Lung (tissue), 16 donors: ENCODE measurements around the gene DNAJC8. TPM values are rescaled to one million over a fixed set of nuclear protein-coding genes. Genes with fewer than 3 reads are reported as not detected.

Source experiments
- ATAC-seq: fragments of 200-7000 bp; cut with Tn5 transposase; one replicate; pipeline ENCODE4 v1.9.1; 2020; ENCODE audit warnings: moderate number of reproducible peaks; ENCODE audit not compliant: insufficient read depth, low FRiP score
- DNase-seq, 3 donors: peaks; one replicate each; pipeline ENCODE4 v3.0.0-alpha.2; 2013 to 2017
- H3K27ac ChIP-seq, 2 donors: one replicate each; pipeline ENCODE4 v1.5.1; 2013; ENCODE audit warnings: mild to moderate bottlenecking in 2 of 2, moderate library complexity in 2 of 2, control low read depth in 1 of 2, inconsistent platforms in 1 of 2, low read depth in 1 of 2, low read length in 1 of 2
- H3K27me3 ChIP-seq, 3 donors: one replicate each; pipeline ENCODE4 v1.5.1; 2013; ENCODE audit warnings: low read length in 2 of 3; ENCODE audit not compliant: control insufficient read depth in 3 of 3, insufficient read depth in 3 of 3
- H3K36me3 ChIP-seq, 4 donors: one replicate each; pipeline ENCODE4 v1.5.1; 2013; ENCODE audit warnings: low read length in 4 of 4, mild to moderate bottlenecking in 1 of 4, moderate library complexity in 1 of 4; ENCODE audit not compliant: control insufficient read depth in 4 of 4, insufficient read depth in 4 of 4
- H3K4me1 ChIP-seq, 5 donors: one replicate each; pipeline ENCODE4 v1.5.1; 2013; ENCODE audit warnings: low read length in 5 of 5, mild to moderate bottlenecking in 2 of 5, moderate library complexity in 1 of 5; ENCODE audit not compliant: control insufficient read depth in 5 of 5, insufficient read depth in 5 of 5
- H3K4me3 ChIP-seq: one replicate; pipeline ENCODE4 v1.5.1; 2013; ENCODE audit warnings: mild to moderate bottlenecking, control low read depth, moderate library complexity
- H3K9ac ChIP-seq, 2 donors: one replicate each; pipeline ENCODE4 v1.5.1; 2013; ENCODE audit warnings: low read length in 2 of 2, control low read depth in 1 of 2; ENCODE audit not compliant: insufficient read depth in 1 of 2
- H3K9me3 ChIP-seq, 4 donors: one replicate each; pipeline ENCODE4 v1.5.1; 2013; ENCODE audit warnings: low read length in 3 of 4, mild to moderate bottlenecking in 1 of 4, moderate library complexity in 1 of 4; ENCODE audit not compliant: control insufficient read depth in 4 of 4, insufficient read depth in 3 of 4
- CTCF ChIP-seq: IDR thresholded peaks from 2 replicates; pipeline ENCODE4 v1.5.1; 2012; ENCODE audit warnings: mild to moderate bottlenecking; ENCODE audit errors: control extremely low read depth, extremely low read depth
- WGBS, 2 donors: extraction: QIAGEN DNeasy Blood & Tissue Kit; methylation state at CpG; one replicate each; pipeline ENCODE4 v1.1.7; 2013; 5-methylcytosine and 5-hydroxymethylcytosine counted together
- long read RNA-seq, 5 donors: transcript quantifications; one replicate each; lab custom pipeline, GENCODE V29; 2026
- polyA plus RNA-seq, 2 donors: library from polyadenylated mRNA; stranded (reverse); fragments of 200-250 nt; gene quantifications; one replicate each; pipeline ENCODE4 v1.2.1, GENCODE V29; 2013
- total RNA-seq, 2 donors: library from RNA; depleted of rRNA in 1 of 2; stranded (reverse); fragments of >200 nt in 1 of 2; gene quantifications; one replicate each; pipeline ENCODE4 v1.2.1, GENCODE V29; 2014 to 2021
- donor health status: control.
- donor health status: control.
- donor health status: Bipolar disorder and iron deficiency.
- donor health status: healthy.
- donor health status: DM: yes; HTN: yes; CAD: no.

The DNAJC8 gene
- total RNA-seq, result 10 to 100 TPM; 38.9 to 61.4 TPM
- polyA plus RNA-seq, result 10 to 100 TPM; 70.2 to 84.0 TPM
- long read RNA-seq, donor 1, transcript DNAJC8-201 (9 exons, 1,759 nt), result major isoform, 47 of 83 reads
- long read RNA-seq, donor 1, transcript DNAJC8-205 (10 exons, 1,600 nt), result minor isoform, 6 of 83 reads
- long read RNA-seq, donor 1, partial matches to known transcripts, result 28 of 83 reads
- long read RNA-seq, donor 1, other reads (novel, unspliced or antisense), result 0 of 83 reads
- long read RNA-seq, donor 2, transcript DNAJC8-201 (9 exons, 1,759 nt), result major isoform, 11 of 46 reads
- long read RNA-seq, donor 2, partial matches to known transcripts, result 32 of 46 reads
- long read RNA-seq, donor 2, other reads (novel, unspliced or antisense), result 0 of 46 reads
- long read RNA-seq, donor 3, transcript DNAJC8-201 (9 exons, 1,759 nt), result major isoform, 19 of 59 reads
- long read RNA-seq, donor 3, partial matches to known transcripts, result 38 of 59 reads
- long read RNA-seq, donor 3, other reads (novel, unspliced or antisense), result 0 of 59 reads
- long read RNA-seq, donor 4, transcript DNAJC8-201 (9 exons, 1,759 nt), result major isoform, 18 of 60 reads
- long read RNA-seq, donor 4, partial matches to known transcripts, result 39 of 60 reads
- long read RNA-seq, donor 4, other reads (novel, unspliced or antisense), result 0 of 60 reads
- long read RNA-seq, donor 5, transcript DNAJC8-201 (9 exons, 1,759 nt), result major isoform, 52 of 109 reads
- long read RNA-seq, donor 5, partial matches to known transcripts, result 49 of 109 reads
- long read RNA-seq, donor 5, other reads (novel, unspliced or antisense), result 0 of 109 reads

DNA sequence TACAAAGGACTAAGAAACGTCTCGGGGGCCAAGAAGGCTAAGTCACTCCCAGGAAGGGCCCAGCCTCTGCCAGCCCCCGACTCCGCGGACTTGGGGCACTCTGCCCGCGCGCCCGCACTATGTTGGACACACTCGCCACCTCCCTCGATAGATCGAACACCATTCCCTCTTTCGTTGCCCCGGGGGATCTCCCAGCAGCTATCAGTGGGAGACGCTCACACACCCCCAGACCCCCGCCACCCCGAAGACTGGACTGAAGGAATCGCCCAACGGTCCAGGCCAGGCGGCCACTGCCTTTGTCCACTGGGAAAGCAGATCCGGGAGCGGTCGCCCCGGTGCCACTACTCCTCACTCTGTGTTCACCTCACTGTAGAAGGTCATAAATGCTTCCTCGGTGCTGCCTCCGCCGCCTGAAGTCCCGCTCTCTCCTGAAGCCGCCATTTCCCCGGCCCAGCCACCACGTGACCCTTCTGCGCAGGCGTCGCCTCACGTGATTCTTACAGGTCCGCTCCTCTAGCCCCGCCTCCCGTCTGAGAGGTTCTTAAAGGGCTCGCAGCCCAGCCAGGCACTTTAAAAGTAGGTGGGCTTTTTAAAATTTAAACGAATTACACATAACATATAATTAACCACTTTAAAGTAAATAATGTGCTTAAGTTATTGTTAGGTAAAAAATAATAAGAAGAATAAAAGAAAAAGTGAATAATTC lies at the start of gene DNAJC8:
DNAJC8 (minus strand) TSS at position 472 of the 706 bp plus-strand sequence; CDS start at position 441, 31 bp downstream.
- DNase-seq, result peak; percentile 91 to 96 (median 92)
- H3K36me3 ChIP-seq, result peaks cover 0 to 10% (median 5%) of the 10 kb centered on the region in 4 donors
- peak within 1 kb of the TSS; percentile 87 to 95 for H3K9ac ChIP-seq
- H3K27ac ChIP-seq, result peak within 1 kb of the TSS; percentile 80 to 95
- peak; percentile 48 for ATAC-seq
- TF ChIP-seq CTCF, result no peak
- 0% methylated on average over 40 of the region's 40 CpGs for WGBS, 2 donors
- peak within 1 kb of the TSS; percentile 86 for H3K4me3 ChIP-seq
- H3K4me1 ChIP-seq, result peaks cover 4 to 15% (median 6%) of the 10 kb centered on the region in 5 donors
- H3K27me3 ChIP-seq, result no peaks in the 10 kb centered on the region
- no peaks in the 10 kb centered on the region for H3K9me3 ChIP-seq

GRCh38 chr1:28281608-28282425 lies 49.0 kb upstream of the DNAJC8 start:
- no peak overlapping the region for H3K9ac ChIP-seq
- ATAC-seq (no peak), DNase-seq (no peak)
- no peak overlapping the region for H3K4me3 ChIP-seq
- H3K27ac ChIP-seq, result no peak overlapping the region
- H3K4me1 ChIP-seq, result peaks cover 0 to 7% (median 0%) of the 10 kb centered on the region in 5 donors
- no peaks in the 10 kb centered on the region for H3K27me3 ChIP-seq
- no peak for TF ChIP-seq CTCF
- no peaks in the 10 kb centered on the region for H3K9me3 ChIP-seq
- H3K36me3 ChIP-seq, result peaks cover 9 to 27% (median 21%) of the 10 kb centered on the region in 4 donors
- 93 to 96% methylated on average over 14 of the region's 14 CpGs for WGBS, 2 donors

GRCh38 chr1:28280977-28281381 lies 48.1 kb upstream of the DNAJC8 start:
- no peaks in the 10 kb centered on the region for H3K27me3 ChIP-seq
- H3K9me3 ChIP-seq, result no peaks in the 10 kb centered on the region
- peak overlapping the region in 1 of 2 donors; percentile 54 for H3K27ac ChIP-seq
- peaks cover 0 to 7% (median 0%) of the 10 kb centered on the region in 5 donors for H3K4me1 ChIP-seq
- WGBS, 2 donors, result 63 to 70% methylated on average over 5 of the region's 5 CpGs
- H3K9ac ChIP-seq, result no peak overlapping the region
- DNase-seq, result no peak
- no peak overlapping the region for H3K4me3 ChIP-seq
- ATAC-seq, result peak; percentile 15
- peaks cover 9 to 27% (median 21%) of the 10 kb centered on the region in 4 donors for H3K36me3 ChIP-seq
- no peak for TF ChIP-seq CTCF
